A549 (cell line): ENCODE data around the gene RALGAPA1. TPM values are rescaled to one million over a fixed set of nuclear protein-coding genes. Genes with fewer than 3 reads are reported as not detected.

Experiments
- ATAC-seq, 2 experiments: fragments of 200-7000 bp in 1 of 2; fragments of >200 bp in 1 of 2; cut with Nextera tagmentation in 1 of 2; cut with Tn5 transposase in 1 of 2; 3 replicates each; pipeline versions ENCODE4 v1.8.0 to v1.9.1; 2018 to 2020; ENCODE audit warnings: mild to moderate bottlenecking in 1 of 2, moderate library complexity in 1 of 2
- CTCF ChIA-PET: fragments of 300-600 bp; sonication (Branson Sonifier 250); formaldehyde crosslinking; extraction: SDS; loops from one replicate; lab custom pipeline; 2021; ENCODE audit warnings: antibody characterized with exemption, inconsistent platforms; lab: Yijun Ruan, JAX
- POLR2A ChIA-PET: fragments of 350-600 bp; formaldehyde crosslinking; extraction: SDS; loops from one replicate; lab custom pipeline; 2021; ENCODE audit warnings: antibody characterized with exemption, inconsistent platforms; lab: Yijun Ruan, JAX
- DNase-seq, 2 experiments: peaks; one replicate each; pipeline versions ENCODE4 v3.0.0 to v3.0.0-alpha.2; 2011 to 2016; ENCODE audit warnings: low read depth in 1 of 2, low spot score in 1 of 2
- FAIRE-seq: peaks from 2 replicates; lab custom pipeline; 2011; peaks lifted over from hg19 to GRCh38; lab: Jason Lieb, UNC
- H3K27ac ChIP-seq, 2 experiments: fragments of >200 bp; sonication (Bioruptor Twin); formaldehyde crosslinking; 3 replicates each; pipeline ENCODE4 v1.5.1; 2016 to 2017
- H3K4me1 ChIP-seq: fragments of >200 bp; sonication (Bioruptor Twin); formaldehyde crosslinking; 3 replicates; pipeline ENCODE4 v1.6.1; 2016
- H3K4me2 ChIP-seq: fragments of >200 bp; sonication (Bioruptor Twin); formaldehyde crosslinking; 3 replicates; pipeline ENCODE4 v1.6.1; 2016
- H3K4me3 ChIP-seq: fragments of >200 bp; sonication (Bioruptor Twin); formaldehyde crosslinking; 3 replicates; pipeline ENCODE4 v1.5.1; 2016
- H3K9me3 ChIP-seq: fragments of >200 bp; sonication (Bioruptor Twin); formaldehyde crosslinking; 3 replicates; pipeline ENCODE4 v1.6.1; 2016
- ATOH8 ChIP-seq: fragments of 250-450 bp; sonication (Bioruptor Pico); IDR thresholded peaks from 2 replicates; pipeline ENCODE4 v1.5.0; 2020; ENCODE audit warnings: low read depth, mild to moderate bottlenecking, moderate library complexity
- BCL3 ChIP-seq: fragments of >200 bp; sonication (Bioruptor Twin); formaldehyde crosslinking; IDR thresholded peaks from 3 replicates; pipeline ENCODE4 v1.6.1; 2016
- CBX8 ChIP-seq: fragments of 200-600 bp; sonication (generic); IDR thresholded peaks from 2 replicates; pipeline ENCODE4 v1.6.1; 2016
- CHD2 ChIP-seq: fragments of 150-350 bp; IDR thresholded peaks from 2 replicates; pipeline ENCODE4 v1.6.1; 2014; ENCODE audit warnings: low read length; ENCODE audit not compliant: partially characterized antibody
- CTCF ChIP-seq: fragments of >200 bp; sonication (Bioruptor Twin); formaldehyde crosslinking; IDR thresholded peaks from 3 replicates; pipeline ENCODE4 v1.5.1; 2016
- ELK1 ChIP-seq: fragments of 150-350 bp; IDR thresholded peaks from 2 replicates; pipeline ENCODE4 v1.6.1; 2014; ENCODE audit warnings: low read depth, mild to moderate bottlenecking, low read length
- FOXS1 ChIP-seq: fragments of 250-450 bp; sonication (Bioruptor Pico); IDR thresholded peaks from 2 replicates; pipeline ENCODE4 v1.5.0; 2020; ENCODE audit warnings: mild to moderate bottlenecking, moderate library complexity
- GATA3 ChIP-seq: IDR thresholded peaks from 2 replicates; pipeline ENCODE4 v1.6.1; 2012; ENCODE audit warnings: borderline replicate concordance
- HMGXB4 ChIP-seq: fragments of 250-450 bp; sonication (Bioruptor Pico); IDR thresholded peaks from 2 replicates; pipeline ENCODE4 v1.5.0; 2021; ENCODE audit warnings: mild to moderate bottlenecking, moderate library complexity, borderline replicate concordance
- HOXA7 ChIP-seq: fragments of 250-450 bp; sonication (Bioruptor Pico); IDR thresholded peaks from 2 replicates; pipeline ENCODE4 v1.5.0; 2020; ENCODE audit warnings: mild to moderate bottlenecking, moderate library complexity
- JUN ChIP-seq, 2 experiments: fragments of >200 bp; sonication (Bioruptor Twin); formaldehyde crosslinking; IDR thresholded peaks; 2 replicates in 1 of 2; 3 replicates in 1 of 2; pipeline ENCODE4 v1.6.1; 2016 to 2017
- MAFK ChIP-seq: fragments of 450-650 bp; IDR thresholded peaks from 2 replicates; pipeline ENCODE4 v1.6.1; 2014; ENCODE audit not compliant: partially characterized antibody
- MYC ChIP-seq: IDR thresholded peaks from 2 replicates; pipeline ENCODE4 v1.6.1; 2012; ENCODE audit warnings: mild to moderate bottlenecking, inconsistent platforms, low read length, improper control_type of control experiment, borderline replicate concordance
- NR3C1 ChIP-seq: fragments of >200 bp; sonication (Bioruptor Twin); formaldehyde crosslinking; IDR thresholded peaks from 3 replicates; pipeline ENCODE4 v1.6.1; 2017
- PBX3 ChIP-seq: IDR thresholded peaks from 2 replicates; pipeline ENCODE4 v1.6.1; 2012
- POLR2A ChIP-seq: IDR thresholded peaks from 2 replicates; pipeline ENCODE4 v1.6.1; 2012; ENCODE audit warnings: mild to moderate bottlenecking, low read length
- RFX5 ChIP-seq: fragments of 450-650 bp; IDR thresholded peaks from 2 replicates; pipeline ENCODE4 v1.7.1; 2014; ENCODE audit warnings: antibody characterized with exemption, mild to moderate bottlenecking, moderate library complexity
- ZNF302 ChIP-seq: fragments of 250-450 bp; sonication (Bioruptor Pico); IDR thresholded peaks from 2 replicates; pipeline ENCODE4 v1.9.0; 2021; ENCODE audit warnings: inconsistent platforms, mild to moderate bottlenecking, moderate library complexity
- ZSCAN20 ChIP-seq: fragments of 250-450 bp; sonication (Bioruptor Pico); IDR thresholded peaks from 2 replicates; pipeline ENCODE4 v1.8.0; 2022; ENCODE audit warnings: mild to moderate bottlenecking, moderate library complexity
- WGBS: methylation state at CpG from one replicate; pipeline ENCODE4 v1.1.6; 2017; ENCODE audit errors: missing lambda C conversion rate; 5-methylcytosine and 5-hydroxymethylcytosine counted together
- polyA plus RNA-seq, 4 experiments: library from polyadenylated mRNA; depleted of rRNA in 3 of 4; stranded (reverse); fragments of >200 nt; fragmentation: RNase III in 1 of 4; extraction: RNeasy Plus Mini Kit Qiagen cat#74134 plus additional on column Dnase treatment in 1 of 4; gene quantifications; 2 replicates in 3 of 4; 3 replicates in 1 of 4; pipeline ENCODE4 v1.2.3, GENCODE V29; 2011 to 2017

Gene RALGAPA1
- polyA plus RNA-seq, 2 of the 4 experiments (the other 2 are of a cell fraction), result 8.2 to 17.1 TPM

GRCh38 chr14:35827678-35828472 lies 18.8 kb upstream of the RALGAPA1 start:
- no peak for TF ChIP-seq MAFK
- TF ChIP-seq ATOH8 (CRISPR knock-in tag), result no peak
- TF ChIP-seq FOXS1 (CRISPR knock-in tag), result no peak
- no peak for TF ChIP-seq GATA3
- TF ChIP-seq ZSCAN20, result no peak
- TF ChIP-seq CTCF, result no peak
- TF ChIP-seq RFX5, result no peak
- no peak for TF ChIP-seq CBX8
- TF ChIP-seq BCL3, result no peak
- no peak for TF ChIP-seq NR3C1
- TF ChIP-seq JUN (IDR thresholded peaks at IDR 0.05), result no peak
- TF ChIP-seq, all 56 proteins: peak for 0
- CTCF ChIA-PET, result interaction anchor here (0.8 to 1.8 kb wide), 3 partner anchors 14 to 563 kb away, joined by 3 to 4 read pairs (median 4); no protein-coding TSS in a partner anchor
- peak overlapping the region; percentile 84 for H3K4me2 ChIP-seq
- H3K4me1 ChIP-seq, result peaks cover 4% of the 10 kb centered on the region; the same call in 1 of the 3 replicates
- no peak overlapping the region; the same call in 2 of the 3 replicates for H3K4me3 ChIP-seq
- 89% methylated on average over 11 of the region's 11 CpGs for WGBS
- no peak for ATAC-seq
- no peak for FAIRE-seq
- POLR2A ChIA-PET, result no interaction called here
- no peak for DNase-seq
- peak overlapping the region in 1 of 2 experiments; percentile 95; a peak in 2 of 6 replicates for H3K27ac ChIP-seq
- no peaks in the 10 kb centered on the region for H3K9me3 ChIP-seq

- POLR2A ChIA-PET, result interaction anchor here (1.0 to 2.2 kb wide), 13 partner anchors 8 to 1371 kb away, joined by 3 to 21 read pairs (median 6); partner anchors contain the start of genes MBIP, MIPOL1 and RALGAPA1
- H3K27ac ChIP-seq, result peak overlapping the region; percentile 90 to 95
- CTCF ChIA-PET, result interaction anchor here (1.0 to 1.8 kb wide), 7 partner anchors 8 to 51 kb away, joined by 3 to 6 read pairs (median 4); no protein-coding TSS in a partner anchor
Measured at GRCh38 chr14:35826952-35827416, 17.9 kb upstream of the RALGAPA1 start.

GRCh38 chr14:35826218-35826951 lies 17.3 kb upstream of the RALGAPA1 start, which contains the start of gene BRMS1L:
Gene BRMS1L, plus strand, starts transcription at chr14:35826338. Its CDS starts 179 bp downstream, at chr14:35826517.
- DNase-seq (peak; percentile 97 to 99), ATAC-seq (peak; percentile 96 to 97), FAIRE-seq (no peak)
- peak within 1 kb of the TSS; percentile 68 for H3K4me3 ChIP-seq
- peaks cover 4% of the 10 kb centered on the region; the same call in 1 of the 3 replicates for H3K4me1 ChIP-seq
- H3K27ac ChIP-seq, result peak within 1 kb of the TSS; percentile 90 to 95
- peak within 1 kb of the TSS; percentile 84 for H3K4me2 ChIP-seq
- no peaks in the 10 kb centered on the region for H3K9me3 ChIP-seq
- POLR2A ChIA-PET, result interaction anchor here (0.5 to 2.2 kb wide), 19 partner anchors 9 to 1371 kb away, joined by 3 to 21 read pairs (median 4); partner anchors contain the start of genes MBIP, MIPOL1 and RALGAPA1
- CTCF ChIA-PET, result interaction anchor here (0.8 to 1.8 kb wide), 10 partner anchors 8 to 699 kb away, joined by 3 to 6 read pairs (median 4); no protein-coding TSS in a partner anchor
- WGBS, result under 1% methylated on average over 40 of the region's 70 CpGs
- TF ChIP-seq MYC (0 out of 2 replicates have a peak, but pooled peaks have one; percentile 28), ZNF302 (CRISPR knock-in tag) (no peak), CHD2 (no peak), HMGXB4 (CRISPR knock-in tag) (no peak), ELK1 (no peak), PBX3 (0 out of 2 replicates have a peak, but pooled peaks have one; percentile 2), POLR2A (peak; percentile 95), BCL3 (peak; percentile 93)

More at GRCh38 chr14:35826952-35827416, 17.9 kb upstream of the RALGAPA1 start:
- TF ChIP-seq HOXA7 (no peak), MAFK (peak; percentile 67)
- DNase-seq (no peak), FAIRE-seq (no peak), ATAC-seq (no peak)
- WGBS, result 6% methylated on average over 11 of the region's 11 CpGs
- Histone ChIP-seq H3K4me3 (peak overlapping the region; percentile 68), H3K4me1 (peaks cover 4% of the 10 kb centered on the region; the same call in 1 of the 3 replicates), H3K4me2 (peak overlapping the region; percentile 84), H3K9me3 (no peaks in the 10 kb centered on the region)
